Fibroblast of skin of scalp (primary cell): ENCODE results near the gene SDE2. TPM values are rescaled to one million over a fixed set of nuclear protein-coding genes. Genes with fewer than 3 reads are reported as not detected.
A peak's percentile ranks its signal among the peaks of the same experiment; 100 is the strongest.
"Not testable (repeated sequence)": the region's sequence is repeated elsewhere in the genome, so short reads cannot be mapped to it uniquely, and the experiment has no call there.

Source experiments
- DNase-seq: peaks from one replicate; pipeline ENCODE4 v3.0.0-alpha.2; 2013
- polyA plus RNA-seq, 2 experiments: library from polyadenylated mRNA; unstranded; fragments of 120-200 nt; gene quantifications; one replicate each; pipeline ENCODE4 v1.2.1, GENCODE V29; 2013; ENCODE audit not compliant: insufficient read length in 2 of 2

SDE2 gene
- polyA plus RNA-seq (2013, experiment 1 of 2; ENCODE audit: insufficient read length) = 12.4 TPM
- 13.3 TPM for polyA plus RNA-seq (2013, experiment 2 of 2; ENCODE audit: insufficient read length)

GRCh38 chr1:225999227-225999911 is at the start of gene SDE2:
TSS of gene SDE2 (minus strand) at chr1:225999343. CDS start at chr1:225999312, 31 bp downstream.
- DNase-seq = peak; percentile 99

DNA sequence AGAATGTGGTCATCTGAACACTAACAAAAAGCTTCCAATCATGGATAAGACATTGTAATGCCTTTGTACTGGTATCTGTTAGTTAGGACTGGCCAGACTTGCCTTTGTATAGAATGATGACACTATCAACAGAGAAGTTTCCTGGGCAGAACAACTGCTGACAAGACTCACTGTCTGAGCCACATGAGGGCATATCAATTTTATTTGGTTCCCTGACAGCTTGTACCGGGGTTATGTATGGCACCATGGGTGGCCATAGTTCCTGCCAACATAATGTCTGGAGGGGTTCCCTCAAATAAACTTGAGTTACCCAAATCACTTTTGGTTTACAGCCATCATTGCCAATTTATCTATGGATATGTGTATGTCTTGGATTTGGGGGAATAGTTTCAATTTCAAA is 49.7 kb upstream of the SDE2 start:
- DNase-seq = no peak

DNA sequence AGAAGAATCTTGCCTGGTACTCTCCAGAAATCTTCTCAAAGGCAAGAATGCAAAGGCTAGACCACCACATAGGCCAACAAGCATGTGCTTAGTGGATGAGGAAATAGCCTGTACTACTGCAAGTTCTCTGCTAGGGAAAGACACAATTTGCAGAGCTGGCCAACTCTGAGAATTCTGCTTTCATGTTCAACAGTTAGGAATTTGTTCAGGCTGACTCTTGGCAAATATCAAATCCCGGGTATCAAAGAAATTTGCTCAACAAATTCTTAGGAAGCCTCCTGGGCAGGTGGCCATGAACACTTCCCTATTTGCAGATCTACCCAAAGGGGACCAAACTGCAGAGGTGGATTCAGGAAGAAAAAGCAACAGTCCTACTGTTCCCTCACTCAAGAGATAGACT is 48.4 kb upstream of the SDE2 start:
- peak; percentile 22 for DNase-seq

- DNase-seq = peak; percentile 43
These were observed 47.1 kb upstream of the SDE2 start for GRCh38 chr1:226046240-226046639.

- no peak for DNase-seq
These were observed 45.5 kb upstream of the SDE2 start for GRCh38 chr1:226044514-226045101.

DNA sequence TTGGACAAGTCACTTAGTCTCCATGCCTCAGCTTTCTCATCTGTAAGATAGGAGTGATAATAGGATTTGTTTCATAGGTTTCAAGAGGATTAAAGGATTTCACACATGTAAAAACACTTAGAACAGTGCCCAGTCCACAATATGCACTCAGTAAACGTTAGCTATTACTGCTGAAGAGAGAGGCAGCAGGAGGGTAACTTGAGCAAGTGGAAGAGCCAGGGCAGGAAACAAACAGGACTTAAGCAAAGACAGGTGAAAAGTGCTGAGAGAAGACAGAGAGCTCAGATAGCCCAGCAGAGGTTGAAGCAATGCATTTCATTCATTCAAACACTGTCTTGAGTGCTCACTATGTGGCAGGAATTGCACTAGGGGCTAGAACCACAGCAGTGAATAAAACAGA is 42.3 kb upstream of the SDE2 start:
- no peak for DNase-seq

DNA sequence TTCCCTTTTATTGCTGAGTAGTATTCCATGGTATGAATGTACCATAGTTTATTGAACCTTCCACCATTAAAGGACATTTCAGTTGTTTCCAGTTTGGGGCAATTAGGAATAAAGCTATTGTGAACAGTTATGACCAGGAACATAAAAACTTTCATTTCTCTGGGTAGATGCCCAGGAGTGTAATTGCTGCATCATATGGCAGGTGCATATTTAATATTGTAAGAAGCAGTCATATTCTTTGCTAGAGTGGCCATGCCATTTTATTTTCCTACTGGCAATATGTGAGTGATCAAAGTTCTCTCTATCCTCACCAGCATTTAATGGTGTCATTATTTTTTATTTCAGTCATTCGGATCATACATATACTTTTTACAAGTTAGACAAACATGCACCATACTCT is 39.5 kb upstream of the SDE2 start:
- DNase-seq = no peak

GRCh38 chr1:226035915-226036314 is 36.8 kb upstream of the SDE2 start:
- no peak for DNase-seq

- peak; percentile 87 for DNase-seq
These were observed 35.3 kb upstream of the SDE2 start for GRCh38 chr1:226034482-226034881.

GRCh38 chr1:226033991-226034390 is 34.8 kb upstream of the SDE2 start:
- no peak for DNase-seq

GRCh38 chr1:226033582-226033981 is 34.4 kb upstream of the SDE2 start:
- no peak for DNase-seq

GRCh38 chr1:226029568-226030225 is 30.6 kb upstream of the SDE2 start:
- no peak for DNase-seq

DNA sequence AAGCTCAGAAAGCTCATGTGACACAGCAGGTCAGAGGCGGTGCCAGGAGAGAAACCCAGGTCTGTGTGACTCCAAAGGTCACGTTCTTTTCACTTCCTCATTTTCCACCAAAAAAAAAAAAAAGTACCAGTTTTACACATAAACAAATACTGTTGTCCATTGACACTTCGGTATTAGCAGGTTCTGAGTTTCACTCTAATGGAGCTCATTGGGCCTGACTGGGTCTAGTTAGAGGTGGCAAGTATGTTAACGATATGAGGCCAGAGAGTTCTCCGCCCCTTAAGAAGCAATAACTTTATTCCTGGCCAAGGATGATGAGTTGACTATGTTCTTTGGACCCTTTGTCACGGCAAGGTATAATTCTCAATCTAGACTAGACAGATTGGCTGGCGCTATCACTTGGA is 30.0 kb upstream of the SDE2 start:
- DNase-seq = no peak

GRCh38 chr1:226027538-226028217 is 28.5 kb upstream of the SDE2 start:
- peak; percentile 15 for DNase-seq

DNA sequence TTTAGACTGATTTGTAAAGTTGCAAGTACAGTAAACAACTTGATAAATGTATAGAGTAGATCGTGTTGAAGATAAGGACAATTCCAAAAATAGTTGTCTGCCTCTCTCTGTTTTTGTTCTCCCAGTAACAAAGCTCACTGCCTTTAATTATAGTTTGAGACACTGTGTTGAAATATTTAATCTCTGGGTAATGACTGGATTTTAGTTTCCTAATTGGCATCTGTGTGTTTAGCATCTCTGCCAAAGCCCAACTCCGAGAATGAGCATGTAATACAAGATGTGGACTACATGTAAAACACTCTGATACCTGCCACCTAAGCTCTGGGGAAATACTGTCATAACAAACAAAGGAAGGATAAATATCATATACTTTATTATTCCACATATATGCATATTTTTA is 27.7 kb upstream of the SDE2 start:
- DNase-seq = no peak

DNA sequence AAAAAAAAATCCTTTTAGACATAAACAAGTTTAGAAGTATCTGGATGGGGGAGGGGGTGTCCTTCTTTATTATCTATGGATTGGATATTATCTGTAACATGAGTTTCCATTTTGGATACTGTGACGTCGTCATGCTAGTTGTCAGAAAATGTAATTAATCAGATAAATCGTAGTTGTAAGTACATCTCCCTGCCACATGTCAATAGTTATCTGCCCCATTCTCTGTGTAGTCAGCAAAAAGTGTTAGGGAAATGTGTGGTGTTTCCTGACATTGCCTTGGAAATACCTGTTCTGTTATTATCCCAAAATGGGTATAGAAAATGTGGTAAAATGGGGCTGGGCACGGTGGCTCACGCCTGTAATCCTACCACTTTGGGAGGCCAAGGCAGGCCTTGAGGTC is 24.6 kb upstream of the SDE2 start:
- no peak for DNase-seq

GRCh38 chr1:226021801-226022200 is 22.7 kb upstream of the SDE2 start:
- DNase-seq = no peak

DNA sequence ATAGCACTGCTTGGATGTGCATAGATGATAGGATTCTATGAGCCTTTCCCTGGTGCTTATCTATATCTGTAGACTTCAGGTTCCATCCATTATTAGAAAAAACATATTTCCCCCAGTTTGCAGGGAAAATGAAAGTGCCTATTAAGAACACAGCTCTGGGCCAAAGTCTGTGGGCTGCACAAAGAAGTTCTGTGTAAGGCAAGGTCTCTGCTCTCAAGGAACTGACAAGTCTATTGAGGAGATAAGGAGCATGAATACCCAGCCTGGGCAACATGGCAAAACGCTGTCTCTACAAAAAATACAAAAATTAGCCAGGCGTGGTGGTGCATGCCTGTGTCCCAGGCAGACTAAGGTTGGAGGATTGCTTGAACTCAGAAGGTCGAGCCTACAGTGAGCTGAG is 22.3 kb upstream of the SDE2 start:
- no peak for DNase-seq

GRCh38 chr1:226019572-226019971 is 20.4 kb upstream of the SDE2 start:
- no peak for DNase-seq

DNA sequence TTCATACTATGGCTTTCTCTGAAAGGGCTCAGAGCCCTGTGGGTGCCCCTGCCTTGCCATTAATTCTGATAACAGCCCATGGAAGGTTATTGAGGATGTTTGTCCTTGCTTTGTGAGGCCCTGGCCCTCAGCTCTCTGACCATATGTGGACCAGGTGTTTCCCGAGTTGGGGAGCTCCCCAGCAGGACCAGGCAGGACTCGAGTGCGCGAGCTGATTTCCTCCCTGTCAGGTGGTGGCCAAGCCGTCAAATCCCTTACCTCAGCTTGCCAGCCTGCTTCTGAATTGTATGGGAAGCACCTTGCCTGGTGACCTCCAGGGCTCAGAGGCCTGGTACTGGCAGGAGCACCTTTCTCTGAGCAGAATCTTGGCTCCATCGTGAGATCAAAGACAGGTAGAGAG is 17.9 kb upstream of the SDE2 start:
- no peak for DNase-seq

DNA sequence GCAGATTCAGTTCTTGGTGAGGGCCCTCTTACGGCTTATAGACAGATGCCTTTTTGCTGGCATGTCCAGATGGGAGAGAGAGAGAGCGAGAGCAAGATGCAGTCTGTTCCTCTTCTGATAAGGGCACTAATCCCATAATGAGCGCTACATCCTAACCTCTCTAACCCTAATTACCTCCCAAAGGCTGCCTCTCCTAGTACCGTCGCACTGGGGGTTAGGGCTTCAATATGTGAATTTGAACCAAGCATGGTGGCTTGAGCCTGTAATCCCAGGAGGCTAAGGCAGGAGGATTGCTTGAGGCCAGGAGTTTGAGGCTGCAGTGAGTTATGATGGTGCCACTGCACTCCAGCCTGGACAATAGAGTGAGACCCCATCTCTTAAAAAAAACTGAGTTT is 10.5 kb upstream of the SDE2 start:
- DNase-seq = no peak

DNA sequence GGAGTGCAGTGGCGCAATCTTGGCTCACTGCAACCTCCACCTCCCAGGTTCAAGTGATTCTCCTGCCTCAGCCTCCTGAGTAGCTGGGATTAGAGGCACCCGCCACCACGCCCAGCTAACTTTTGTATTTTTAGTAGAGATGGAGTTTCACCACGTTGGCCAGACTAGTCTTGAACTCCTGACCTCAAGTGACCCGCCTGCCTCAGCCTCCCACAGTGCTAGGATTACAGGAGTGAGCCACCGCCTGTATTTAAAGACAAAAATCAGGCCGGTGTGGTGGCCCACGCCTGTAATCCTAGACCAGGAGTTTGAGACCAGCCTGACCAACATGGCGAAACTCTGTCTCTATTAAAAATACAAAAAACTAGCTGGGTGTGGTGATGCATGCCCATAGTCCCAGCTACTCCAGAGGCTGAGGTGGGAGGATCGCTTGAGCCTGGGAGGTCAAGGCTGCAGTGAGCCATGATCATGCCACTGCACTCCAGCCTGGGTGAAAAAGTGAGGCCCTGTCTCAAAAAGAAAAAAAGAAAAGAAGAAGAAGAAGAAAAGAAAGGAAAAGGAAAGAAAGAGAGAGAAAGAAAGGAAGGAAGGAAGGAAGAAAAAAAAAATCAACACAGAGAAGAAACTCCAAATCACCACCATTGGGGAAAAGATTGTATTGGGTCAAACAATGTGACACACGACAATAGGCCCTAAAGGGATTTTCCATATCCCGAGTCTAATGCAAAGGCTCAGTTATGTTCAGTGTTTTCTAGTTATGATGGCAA is 8.2 kb upstream of the SDE2 start:
- not testable (repeated sequence) for DNase-seq

DNA sequence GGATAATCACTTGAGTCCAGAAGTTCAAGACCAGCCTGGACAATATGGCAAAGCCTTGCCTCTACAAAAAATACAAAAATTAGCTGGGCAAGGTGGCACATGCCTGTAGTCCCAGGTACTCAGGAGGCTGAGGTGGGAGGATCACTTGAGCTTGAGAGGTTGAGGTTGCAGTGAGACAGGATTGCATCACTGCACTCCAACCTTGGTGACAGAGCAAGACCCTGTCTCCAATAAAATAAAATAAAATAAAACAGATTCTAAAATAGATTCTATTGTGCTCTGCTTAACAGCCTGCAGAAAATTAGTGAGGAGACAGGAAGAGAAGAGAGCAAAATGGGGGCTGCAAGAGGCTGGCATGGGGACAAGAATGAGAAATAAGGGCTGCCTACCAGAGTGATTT is 7.5 kb upstream of the SDE2 start:
- no peak for DNase-seq
